Stimulated activated CD8-positive, alpha-beta memory T cell treated with anti-CD3 and anti-CD28 coated beads, Interleukin-7, amount 100 ng/mL, for 1 hour (primary cell): ENCODE results near the gene GPR75.

Experiments used
- DNase-seq, 2 donors: peaks; one replicate each; pipeline ENCODE4 v3.0.0-alpha.2; 2020; ENCODE audit warnings: low read depth in 2 of 2

The GPR75 gene

GRCh38 chr2:53859206-53860181 is at the start of gene GPR75:
Gene GPR75 (minus strand): TSS chr2:53859967. CDS start chr2:53854756, 5,211 bp downstream.
- no peak for DNase-seq

GRCh38 chr2:53907582-53907981 is 47.8 kb upstream of the GPR75 start:
- DNase-seq, result no peak

GRCh38 chr2:53905396-53905795 is 45.6 kb upstream of the GPR75 start:
- DNase-seq, result no peak

- DNase-seq, result no peak
These were observed 43.2 kb upstream of the GPR75 start for GRCh38 chr2:53903011-53903410.

- no peak for DNase-seq
These were observed 41.4 kb upstream of the GPR75 start for GRCh38 chr2:53901192-53901591.

GRCh38 chr2:53896864-53897263 is 37.1 kb upstream of the GPR75 start:
- DNase-seq, result no peak

- DNase-seq, result no peak
These were observed 26.9 kb upstream of the GPR75 start for GRCh38 chr2:53886406-53887280.

- DNase-seq, result no peak
These were observed 25.1 kb upstream of the GPR75 start for GRCh38 chr2:53884883-53885282.

GRCh38 chr2:53881986-53882385 is 22.2 kb upstream of the GPR75 start:
- no peak for DNase-seq

GRCh38 chr2:53881360-53881759 is 21.6 kb upstream of the GPR75 start:
- DNase-seq, result no peak

- DNase-seq, result no peak
These were observed 21.0 kb upstream of the GPR75 start for GRCh38 chr2:53880756-53881155.

- no peak for DNase-seq
These were observed 17.8 kb upstream of the GPR75 start for GRCh38 chr2:53877556-53877955.

- DNase-seq, result no peak
These were observed 17.3 kb upstream of the GPR75 start for GRCh38 chr2:53877112-53877511.

- no peak for DNase-seq
These were observed 14.7 kb upstream of the GPR75 start for GRCh38 chr2:53874401-53874950.

- DNase-seq, result no peak
These were observed 8.0 kb upstream of the GPR75 start for GRCh38 chr2:53867773-53868172.

GRCh38 chr2:53867169-53867568 is 7.4 kb upstream of the GPR75 start:
- DNase-seq, result no peak

- DNase-seq, result no peak
These were observed 6.2 kb upstream of the GPR75 start for GRCh38 chr2:53865962-53866361.

- no peak for DNase-seq
These were observed 5.5 kb upstream of the GPR75 start for GRCh38 chr2:53865264-53865663.

GRCh38 chr2:53863538-53864227 is 3.9 kb upstream of the GPR75 start:
- no peak for DNase-seq

GRCh38 chr2:53861824-53862223 is 2.1 kb upstream of the GPR75 start:
- DNase-seq, result no peak

GRCh38 chr2:53856272-53856671 is 3.5 kb downstream of the GPR75 start:
- no peak for DNase-seq

GRCh38 chr2:53854678-53855077 is 5.1 kb downstream of the GPR75 start:
- no peak for DNase-seq
